NCI-H226 (cell line): ENCODE results near the gene PGD.
"Not testable (repeated sequence)": the region's sequence is repeated elsewhere in the genome, so short reads cannot be mapped to it uniquely, and the experiment has no call there.

ENCODE experiments used
- DNase-seq: peaks from one replicate; pipeline ENCODE4 v3.0.0-alpha.2; 2015

The PGD gene

DNA sequence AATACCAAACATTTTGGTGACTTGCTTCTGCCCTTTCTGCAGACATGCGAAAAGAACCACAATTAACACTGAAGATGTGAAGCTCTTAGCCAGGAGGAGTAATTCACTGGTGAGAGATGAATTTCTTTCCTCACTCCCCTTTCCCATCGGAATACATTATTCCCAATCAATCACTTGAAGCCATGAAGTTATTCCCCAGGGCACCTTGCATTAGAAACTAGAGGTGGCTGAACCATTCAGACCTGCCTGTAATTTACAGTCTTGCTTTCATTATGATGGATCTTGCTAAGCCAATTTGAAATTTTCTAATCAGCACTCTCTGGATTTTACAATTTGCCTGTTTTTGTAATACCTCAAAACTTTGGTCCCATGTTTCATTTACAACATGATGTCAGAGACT is 41.4 kb downstream of the PGD start:
- no peak for DNase-seq

GRCh38 chr1:10440794-10441193 is 41.9 kb downstream of the PGD start:
- DNase-seq, result no peak

GRCh38 chr1:10444248-10444647 is 45.4 kb downstream of the PGD start:
- DNase-seq, result no peak

GRCh38 chr1:10444795-10445397 is 46.0 kb downstream of the PGD start:
- DNase-seq, result no peak

GRCh38 chr1:10446790-10447422 is 48.0 kb downstream of the PGD start:
- no peak for DNase-seq

- DNase-seq, result no peak
Observed at GRCh38 chr1:10449751-10450150, 50.9 kb downstream of the PGD start, which contains the start of gene CORT. Gene CORT, plus strand, starts transcription at chr1:10450031. Its CDS starts 193 bp downstream, at chr1:10450224.

- DNase-seq, result no peak
Observed at GRCh38 chr1:10450156-10450814, 51.4 kb downstream of the PGD start.

- no peak for DNase-seq
Observed at GRCh38 chr1:10450836-10451235, 52.0 kb downstream of the PGD start.

GRCh38 chr1:10451287-10451686 is 52.4 kb downstream of the PGD start:
- DNase-seq, result no peak

- DNase-seq, result no peak
Observed at GRCh38 chr1:10456048-10456447, 57.2 kb downstream of the PGD start.

- DNase-seq, result no peak
Observed at GRCh38 chr1:10456661-10457060, 57.8 kb downstream of the PGD start.

DNA sequence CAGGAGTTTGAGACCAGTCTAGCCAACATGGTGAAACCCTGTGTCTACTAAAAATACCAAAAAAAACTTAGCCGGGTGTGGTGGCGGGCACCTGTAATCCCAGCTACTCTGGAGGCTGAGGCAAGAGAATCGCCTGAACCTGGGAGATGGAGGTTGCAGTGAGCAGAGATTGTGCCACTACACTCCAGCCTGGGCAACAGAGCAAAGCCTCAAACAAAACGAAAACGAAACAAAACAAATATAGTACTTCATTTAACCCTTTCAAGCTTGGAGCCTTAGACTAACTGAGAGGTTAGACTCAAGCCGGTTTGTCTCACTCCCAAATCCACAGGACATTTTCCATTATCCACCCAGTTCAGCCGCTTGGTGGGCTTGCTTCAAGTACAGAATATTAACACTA is 58.6 kb downstream of the PGD start:
- not testable (repeated sequence) for DNase-seq

- DNase-seq, result no peak
Observed at GRCh38 chr1:10457875-10458274, 59.0 kb downstream of the PGD start.

DNA sequence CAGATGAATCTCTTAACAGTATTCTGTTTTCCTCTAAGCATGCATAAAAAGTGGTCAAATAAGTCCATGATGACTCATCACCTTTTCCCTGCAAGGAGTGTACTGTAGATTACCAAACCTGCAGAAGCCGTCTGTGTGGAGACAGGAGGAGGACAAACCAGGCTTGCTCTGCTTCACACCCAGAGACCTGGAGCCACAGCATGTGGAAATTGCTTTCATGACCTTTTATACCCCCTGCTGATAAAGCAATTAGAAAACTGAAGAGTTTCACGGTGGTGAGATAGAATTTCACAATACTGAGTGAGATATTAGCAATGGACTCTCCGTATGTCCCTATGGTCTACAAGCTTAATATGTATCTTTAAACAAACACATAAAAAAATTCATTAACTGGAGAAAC is 60.3 kb downstream of the PGD start:
- DNase-seq, result peak; percentile 89

DNA sequence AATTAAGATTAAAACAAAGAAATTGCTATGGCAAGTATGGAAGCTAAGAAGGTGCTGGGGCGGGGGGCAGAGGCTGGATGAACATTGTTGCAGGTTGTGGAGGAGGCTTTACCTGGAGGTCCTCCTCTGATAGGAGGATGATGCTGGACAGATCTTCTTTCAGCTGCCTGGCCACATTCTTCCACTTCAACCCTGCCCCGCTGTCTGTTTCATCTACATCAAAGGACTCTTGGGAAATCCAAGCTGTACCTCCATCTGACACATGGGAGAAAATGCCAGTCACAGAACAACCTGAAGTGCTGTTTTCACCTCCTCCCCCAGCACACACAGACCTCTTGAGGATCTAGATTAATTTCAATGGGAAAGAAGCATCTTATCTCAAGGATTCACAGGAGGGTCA is 68.2 kb downstream of the PGD start:
- DNase-seq, result no peak

DNA sequence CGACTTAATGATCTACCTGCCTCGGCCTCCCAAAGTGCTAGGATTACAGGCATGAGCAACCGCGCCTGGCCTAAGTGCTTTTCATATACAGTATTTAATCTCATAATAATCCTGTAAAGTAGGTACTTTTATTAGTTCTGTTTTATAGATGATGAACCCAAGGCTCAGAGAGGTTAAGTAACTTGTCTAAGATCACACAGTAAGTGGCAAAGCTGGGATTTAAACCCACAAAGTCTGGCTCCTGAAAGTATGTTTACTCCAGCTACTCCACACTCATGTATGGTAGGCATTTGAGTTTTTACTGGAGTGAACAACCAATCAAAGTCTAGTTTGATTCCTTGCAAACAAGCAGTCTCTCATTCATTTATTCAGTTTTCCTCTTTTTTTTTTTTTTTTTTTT is 71.2 kb downstream of the PGD start:
- DNase-seq, result no peak
